A673 (cell line): Measurements from ENCODE around the gene NPTN. TPM values are rescaled to one million over a fixed set of nuclear protein-coding genes. Genes with fewer than 3 reads are reported as not detected.

Experiments used
- BruUV-seq: library from RNA; stranded (reverse); fragments of 400-500 nt; replicated peaks from 2 replicates; lab custom pipeline; 2021; lab: Mats Ljungman, UMichigan
- CTCF ChIA-PET: fragments of 300-600 bp; sonication (Branson Sonifier 250); formaldehyde crosslinking; loops from one replicate; lab custom pipeline; 2022; ENCODE audit warnings: antibody characterized with exemption; lab: Charles Lee
- POLR2A ChIA-PET: fragments of 300-600 bp; sonication (Branson Sonifier 250); formaldehyde crosslinking; loops from one replicate; lab custom pipeline; 2022; ENCODE audit warnings: antibody characterized with exemption; ENCODE audit not compliant: low non-redundant PET; lab: Charles Lee
- DNase-seq: peaks from one replicate; pipeline ENCODE4 v3.0.0-alpha.2; 2015; ENCODE audit warnings: low spot score
- H3K27ac ChIP-seq: fragments of 200-600 bp; sonication (generic); 2 replicates; pipeline ENCODE4 v1.5.1; 2016; ENCODE audit warnings: mixed run types, low read depth, mild to moderate bottlenecking, mixed read lengths, antibody characterized with exemption, low read length; ENCODE audit not compliant: poor library complexity, severe bottlenecking
- H3K27me3 ChIP-seq: fragments of 200-600 bp; sonication (generic); replicated peaks from 2 replicates; pipeline ENCODE4 v1.6.1; 2017; ENCODE audit warnings: mixed run types, low read depth, mild to moderate bottlenecking, mixed read lengths, antibody characterized with exemption, low read length; ENCODE audit not compliant: insufficient read depth, poor library complexity
- H3K36me3 ChIP-seq: fragments of 200-600 bp; sonication (generic); 2 replicates; pipeline ENCODE4 v1.6.1; 2016; ENCODE audit warnings: mixed run types, mild to moderate bottlenecking, mixed read lengths, antibody characterized with exemption, low read length; ENCODE audit not compliant: insufficient read depth, poor library complexity, severe bottlenecking
- H3K4me1 ChIP-seq: fragments of 200-600 bp; sonication (generic); 2 replicates; pipeline ENCODE4 v1.6.1; 2017; ENCODE audit warnings: mixed run types, mild to moderate bottlenecking, mixed read lengths, antibody characterized with exemption, low read length; ENCODE audit not compliant: insufficient read depth, poor library complexity, severe bottlenecking
- H3K4me3 ChIP-seq: fragments of 200-600 bp; sonication (generic); 2 replicates; pipeline ENCODE4 v1.5.1; 2016; ENCODE audit warnings: low read depth, mixed run types, mild to moderate bottlenecking, mixed read lengths, low read length; ENCODE audit not compliant: poor library complexity, severe bottlenecking
- H3K9me3 ChIP-seq: fragments of 200-600 bp; sonication (generic); 2 replicates; pipeline ENCODE4 v1.6.1; 2016; ENCODE audit warnings: mixed run types, low read depth, mild to moderate bottlenecking, mixed read lengths, antibody characterized with exemption, low read length; ENCODE audit not compliant: poor library complexity, severe bottlenecking
- EZH2 ChIP-seq: fragments of 200-600 bp; sonication (generic); IDR thresholded peaks from 2 replicates; pipeline ENCODE4 v1.6.1; 2017; ENCODE audit warnings: borderline replicate concordance, low read depth, mild to moderate bottlenecking, mixed read lengths, antibody characterized with exemption, low read length; ENCODE audit not compliant: poor library complexity, severe bottlenecking
- intact Hi-C: fragments of 100-400 bp; cut with micrococcal nuclease; formaldehyde crosslinking; loops from one replicate; pipeline ENCODE4 v1.10.0; 2022; ENCODE audit not compliant: unreplicated experiment
- total RNA-seq: library from RNA; stranded (reverse); gene quantifications from 2 replicates; pipeline ENCODE4 v1.2.3, GENCODE V29; 2021
- TF ChIP-seq, protein P1 (sequence below): fragments of 300-800, 200-600 bp; sonication (generic); conservative IDR thresholded peaks from 2 replicates; pipeline ENCODE4 v1.5.1; 2017; ENCODE audit warnings: low read depth, mild to moderate bottlenecking, antibody characterized with exemption, low read length, moderate library complexity, mixed read lengths

NPTN gene
- total RNA-seq, 1 experiment from 2014 or later, result 101 TPM

DNA sequence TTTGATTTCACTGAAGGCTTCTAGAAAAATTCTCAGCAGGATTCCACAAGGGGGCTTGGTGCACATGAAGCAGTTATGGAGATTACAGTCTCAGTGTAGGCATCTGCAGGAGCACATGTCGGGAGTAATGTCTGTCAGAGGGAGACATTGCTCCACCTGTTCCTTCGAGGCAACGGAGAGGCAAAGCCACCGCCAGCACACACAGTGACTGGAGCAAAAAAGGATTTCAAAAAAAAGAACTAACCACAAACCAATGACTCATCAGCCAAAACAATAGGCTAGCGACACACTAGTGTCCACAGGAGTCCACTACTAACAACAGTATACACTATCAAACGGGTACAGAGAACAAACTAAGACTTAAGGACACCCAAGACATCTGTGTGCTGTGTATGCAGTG, 68.9 kb downstream of the NPTN start:
- peak; percentile 42 for DNase-seq
- Histone ChIP-seq H3K27ac (no peak overlapping the region), H3K27me3 (no peaks in the 10 kb centered on the region), H3K4me3 (no peak overlapping the region), H3K9me3 (no peaks in the 10 kb centered on the region), H3K4me1 (peaks cover 8% of the 10 kb centered on the region), H3K36me3 (peaks cover 26% of the 10 kb centered on the region)
- intact Hi-C loops, result no loop called here
- no TSS peak for BruUV-seq
- ChIA-PET CTCF (no interaction called here), POLR2A (no interaction called here)
- no peak for TF ChIP-seq EZH2
- TF ChIP-seq, protein P1, sequence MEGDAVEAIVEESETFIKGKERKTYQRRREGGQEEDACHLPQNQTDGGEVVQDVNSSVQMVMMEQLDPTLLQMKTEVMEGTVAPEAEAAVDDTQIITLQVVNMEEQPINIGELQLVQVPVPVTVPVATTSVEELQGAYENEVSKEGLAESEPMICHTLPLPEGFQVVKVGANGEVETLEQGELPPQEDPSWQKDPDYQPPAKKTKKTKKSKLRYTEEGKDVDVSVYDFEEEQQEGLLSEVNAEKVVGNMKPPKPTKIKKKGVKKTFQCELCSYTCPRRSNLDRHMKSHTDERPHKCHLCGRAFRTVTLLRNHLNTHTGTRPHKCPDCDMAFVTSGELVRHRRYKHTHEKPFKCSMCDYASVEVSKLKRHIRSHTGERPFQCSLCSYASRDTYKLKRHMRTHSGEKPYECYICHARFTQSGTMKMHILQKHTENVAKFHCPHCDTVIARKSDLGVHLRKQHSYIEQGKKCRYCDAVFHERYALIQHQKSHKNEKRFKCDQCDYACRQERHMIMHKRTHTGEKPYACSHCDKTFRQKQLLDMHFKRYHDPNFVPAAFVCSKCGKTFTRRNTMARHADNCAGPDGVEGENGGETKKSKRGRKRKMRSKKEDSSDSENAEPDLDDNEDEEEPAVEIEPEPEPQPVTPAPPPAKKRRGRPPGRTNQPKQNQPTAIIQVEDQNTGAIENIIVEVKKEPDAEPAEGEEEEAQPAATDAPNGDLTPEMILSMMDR, result no peak

DNA sequence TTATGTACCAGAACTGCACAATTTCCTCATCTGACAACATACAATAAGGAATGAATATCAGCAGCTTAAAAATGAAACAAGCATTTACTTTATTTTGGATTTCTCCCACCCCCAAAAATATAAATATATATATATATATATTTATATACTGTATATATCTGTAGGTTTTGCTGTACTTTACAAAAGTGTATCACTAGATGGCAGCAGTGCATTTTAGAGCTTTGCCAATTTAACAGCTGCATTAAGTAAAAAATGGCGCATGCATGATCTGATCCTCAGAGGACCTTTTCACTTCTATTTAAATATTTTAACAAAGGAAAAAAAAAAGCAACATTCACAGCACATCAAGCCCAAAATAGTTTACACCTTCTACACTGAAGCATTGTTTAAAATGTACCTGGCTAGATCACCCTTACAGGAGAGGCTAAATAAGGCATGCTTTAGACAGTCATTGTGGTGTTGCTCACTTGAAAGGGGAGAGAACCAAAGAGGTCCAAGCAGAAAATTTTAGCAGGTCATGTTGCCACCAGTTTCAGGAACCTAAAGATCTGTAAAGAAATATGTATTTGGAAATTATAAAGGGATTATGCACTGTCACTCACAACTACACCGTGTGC, 72.6 kb downstream of the NPTN start:
- Histone ChIP-seq H3K27ac (no peak overlapping the region), H3K36me3 (peaks cover 33% of the 10 kb centered on the region), H3K4me1 (peaks cover 8% of the 10 kb centered on the region), H3K4me3 (no peak overlapping the region), H3K27me3 (no peaks in the 10 kb centered on the region), H3K9me3 (no peaks in the 10 kb centered on the region)
- ChIA-PET POLR2A (interaction anchor here (0.7 kb wide), 1 partner anchor 287 kb away, joined by 6 read pairs; no protein-coding TSS in a partner anchor), CTCF (interaction anchor here (0.6 to 2.3 kb wide), 11 partner anchors 8 to 365 kb away, joined by 3 to 55 read pairs (median 5); no protein-coding TSS in a partner anchor)
- peak; percentile 83 for DNase-seq
- intact Hi-C loops, result loop anchor here (1.0 kb wide), 1 partner anchor 76 kb away; no protein-coding TSS in a partner anchor
- TF ChIP-seq, protein P1, result peak; percentile 61
- TF ChIP-seq EZH2, result no peak
- no TSS peak for BruUV-seq

DNA sequence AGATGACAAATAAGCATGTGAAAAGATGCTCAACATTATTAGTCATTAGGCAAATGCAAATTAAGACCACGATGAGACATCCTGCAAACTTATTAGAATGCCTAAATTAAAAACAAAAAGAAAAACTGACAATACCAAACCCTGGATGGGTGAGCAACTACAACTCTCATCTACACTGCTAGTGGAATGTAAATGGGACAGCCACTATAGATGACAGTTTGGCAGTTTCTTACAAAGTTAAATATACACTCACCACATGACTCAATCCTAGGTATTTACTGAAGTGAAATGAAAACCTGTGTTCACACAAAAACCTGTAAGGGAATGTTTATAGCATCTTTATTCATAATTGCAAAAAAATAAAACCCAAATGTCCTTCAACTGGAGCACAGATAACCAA, 74.7 kb downstream of the NPTN start:
- CTCF ChIA-PET, result interaction anchor here (2.3 kb wide), 1 partner anchor 78 kb away, joined by 55 read pairs; no protein-coding TSS in a partner anchor
- BruUV-seq, result no TSS peak

More for the DNA sequence above, 74.7 kb downstream of the NPTN start:
- Histone ChIP-seq H3K36me3 (peaks cover 33% of the 10 kb centered on the region), H3K4me1 (no peaks in the 10 kb centered on the region), H3K27ac (no peak overlapping the region), H3K4me3 (no peak overlapping the region), H3K27me3 (no peaks in the 10 kb centered on the region), H3K9me3 (no peaks in the 10 kb centered on the region)
- intact Hi-C loops, result no loop called here
- no peak for DNase-seq
- POLR2A ChIA-PET, result no interaction called here
- TF ChIP-seq EZH2, result no peak
- TF ChIP-seq, protein P1, result no peak
